Thyroid gland (tissue), 4 donors: ENCODE data around the gene HSPA2. TPM values are rescaled to one million over a fixed set of nuclear protein-coding genes. Genes with fewer than 3 reads are reported as not detected.
A peak's percentile ranks its signal among the peaks of the same experiment; 100 is the strongest.
"Not testable (repeated sequence)": the region's sequence is repeated elsewhere in the genome, so short reads cannot be mapped to it uniquely, and the experiment has no call there.

Experiments
- DNase-seq, 2 donors: peaks; one replicate each; pipeline ENCODE4 v3.0.0-alpha.2; 2019
- H3K27ac ChIP-seq, 3 donors: fragments of 200-600 bp; sonication (generic); 1 replicate in 2 of 3; 2 replicates in 1 of 3; pipeline ENCODE4 v1.5.1; 2016 to 2019; ENCODE audit warnings: mild to moderate bottlenecking in 1 of 3, moderate library complexity in 1 of 3
- H3K27me3 ChIP-seq: fragments of 200-600 bp; sonication (generic); one replicate; pipeline ENCODE4 v1.5.1; 2019
- H3K36me3 ChIP-seq, 2 donors: fragments of 200-600 bp; sonication (generic); one replicate each; pipeline ENCODE4 v1.5.1; 2016 to 2019
- H3K4me1 ChIP-seq, 2 donors: fragments of 200-600 bp; sonication (generic); one replicate each; pipeline ENCODE4 v1.5.1; 2017 to 2019
- H3K4me3 ChIP-seq, 3 donors: fragments of 200-600 bp; sonication (generic); replicated peaks in 1 of 3; 1 replicate in 2 of 3; 2 replicates in 1 of 3; pipeline ENCODE4 v1.5.1; 2016; ENCODE audit warnings: mild to moderate bottlenecking in 1 of 3
- H3K9me3 ChIP-seq: fragments of 200-600 bp; sonication (generic); one replicate; pipeline ENCODE4 v1.5.1; 2017
- POLR2A ChIP-seq, 2 donors: fragments of 450-650 bp; IDR thresholded peaks; one replicate each; pipeline ENCODE4 v1.6.1; 2017; ENCODE audit warnings: antibody characterized with exemption in 2 of 2, mild to moderate bottlenecking in 2 of 2, moderate library complexity in 1 of 2
- WGBS, 2 donors: methylation state at CpG; one replicate each; pipeline ENCODE4 v1.1.5; 2017; 5-methylcytosine and 5-hydroxymethylcytosine counted together
- intact Hi-C: fragments of 100-400 bp; cut with DNase I; formaldehyde crosslinking; loops from one replicate; pipeline ENCODE4 v1.15.1; 2023
- total RNA-seq, 4 donors: library from RNA; depleted of rRNA; stranded (reverse); fragments of >200 nt; gene quantifications; one replicate each; pipeline ENCODE4 v1.2.3, GENCODE V29; 2016
- TF ChIP-seq, protein P1 (sequence below), 6 experiments: fragments of 200-600 bp in 3 of 6; fragments of 450-650 bp in 3 of 6; sonication (generic) in 3 of 6; IDR thresholded peaks; one replicate each; pipeline ENCODE4 v1.5.1; 2016 to 2019; ENCODE audit warnings: antibody characterized with exemption in 6 of 6, mild to moderate bottlenecking in 2 of 6, inconsistent platforms in 1 of 6, moderate library complexity in 1 of 6

The HSPA2 gene
- total RNA-seq, 4 donors from 2014 or later = 6.0 to 11.0 (median 8.4) TPM

DNA sequence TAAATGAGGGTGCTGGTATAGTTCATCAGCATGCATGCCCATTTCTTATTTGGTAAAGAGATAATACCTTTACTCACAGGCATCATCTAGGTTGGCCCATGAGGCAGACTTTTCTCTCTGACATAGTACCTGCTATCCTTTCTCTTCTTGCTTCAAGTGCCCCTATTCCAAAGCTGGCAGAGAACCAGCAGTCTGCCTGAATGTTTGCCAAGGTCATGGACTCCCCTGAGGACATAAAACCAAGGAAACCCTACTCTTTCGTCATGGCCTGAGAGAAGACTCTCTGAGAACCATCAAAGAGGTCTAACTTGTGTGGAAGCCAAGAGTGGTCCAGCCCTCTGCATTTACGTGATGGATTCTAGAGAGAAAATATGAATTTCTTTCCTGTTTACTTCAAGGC, 21.1 kb downstream of the HSPA2 start:
- Histone ChIP-seq H3K9me3 (no peaks in the 10 kb centered on the region), H3K27me3 (no peaks in the 10 kb centered on the region), H3K4me3 (no peak overlapping the region), H3K27ac (no peak overlapping the region), H3K36me3 (no peaks in the 10 kb centered on the region), H3K4me1 (peaks cover 0 to 3% of the 10 kb centered on the region in 2 donors)
- DNase-seq = peak; percentile 60 to 68
- intact Hi-C loops = no loop called here
- WGBS, 2 donors = 30 to 64% methylated on average over 2 of the region's 2 CpGs
- TF ChIP-seq POLR2A (IDR thresholded peaks at IDR 0.05) = no peak
- TF ChIP-seq, protein P1, sequence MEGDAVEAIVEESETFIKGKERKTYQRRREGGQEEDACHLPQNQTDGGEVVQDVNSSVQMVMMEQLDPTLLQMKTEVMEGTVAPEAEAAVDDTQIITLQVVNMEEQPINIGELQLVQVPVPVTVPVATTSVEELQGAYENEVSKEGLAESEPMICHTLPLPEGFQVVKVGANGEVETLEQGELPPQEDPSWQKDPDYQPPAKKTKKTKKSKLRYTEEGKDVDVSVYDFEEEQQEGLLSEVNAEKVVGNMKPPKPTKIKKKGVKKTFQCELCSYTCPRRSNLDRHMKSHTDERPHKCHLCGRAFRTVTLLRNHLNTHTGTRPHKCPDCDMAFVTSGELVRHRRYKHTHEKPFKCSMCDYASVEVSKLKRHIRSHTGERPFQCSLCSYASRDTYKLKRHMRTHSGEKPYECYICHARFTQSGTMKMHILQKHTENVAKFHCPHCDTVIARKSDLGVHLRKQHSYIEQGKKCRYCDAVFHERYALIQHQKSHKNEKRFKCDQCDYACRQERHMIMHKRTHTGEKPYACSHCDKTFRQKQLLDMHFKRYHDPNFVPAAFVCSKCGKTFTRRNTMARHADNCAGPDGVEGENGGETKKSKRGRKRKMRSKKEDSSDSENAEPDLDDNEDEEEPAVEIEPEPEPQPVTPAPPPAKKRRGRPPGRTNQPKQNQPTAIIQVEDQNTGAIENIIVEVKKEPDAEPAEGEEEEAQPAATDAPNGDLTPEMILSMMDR (IDR thresholded peaks at IDR 0.05) = no peak

DNA sequence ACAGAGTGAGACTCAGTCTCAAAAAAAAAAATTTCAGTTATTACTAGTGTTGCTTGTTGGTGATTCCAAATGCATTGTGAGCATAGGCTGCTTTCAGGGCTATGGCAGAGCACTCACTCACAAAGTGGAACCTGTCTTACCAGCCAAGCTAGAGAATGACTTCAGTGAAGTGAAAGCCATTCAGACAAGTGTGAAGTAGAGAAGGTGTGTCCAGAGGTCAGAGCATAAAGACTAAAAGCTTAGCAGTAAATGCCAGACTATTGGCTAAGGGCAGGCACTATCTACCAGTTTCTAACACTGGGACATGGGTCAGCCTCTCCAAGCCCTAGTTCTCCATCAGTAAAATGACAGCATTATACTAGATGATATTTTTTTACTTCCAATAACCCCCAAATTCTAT, 21.9 kb downstream of the HSPA2 start:
- Histone ChIP-seq H3K4me1 (peaks cover 0 to 6% of the 10 kb centered on the region in 2 donors), H3K36me3 (no peaks in the 10 kb centered on the region), H3K27me3 (no peaks in the 10 kb centered on the region), H3K9me3 (no peaks in the 10 kb centered on the region), H3K4me3 (no peak overlapping the region), H3K27ac (no peak overlapping the region)
- TF ChIP-seq POLR2A (IDR thresholded peaks at IDR 0.05) = no peak
- TF ChIP-seq, protein P1 (IDR thresholded peaks at IDR 0.05) = no peak
- DNase-seq = no peak
- intact Hi-C loops = no loop called here

DNA sequence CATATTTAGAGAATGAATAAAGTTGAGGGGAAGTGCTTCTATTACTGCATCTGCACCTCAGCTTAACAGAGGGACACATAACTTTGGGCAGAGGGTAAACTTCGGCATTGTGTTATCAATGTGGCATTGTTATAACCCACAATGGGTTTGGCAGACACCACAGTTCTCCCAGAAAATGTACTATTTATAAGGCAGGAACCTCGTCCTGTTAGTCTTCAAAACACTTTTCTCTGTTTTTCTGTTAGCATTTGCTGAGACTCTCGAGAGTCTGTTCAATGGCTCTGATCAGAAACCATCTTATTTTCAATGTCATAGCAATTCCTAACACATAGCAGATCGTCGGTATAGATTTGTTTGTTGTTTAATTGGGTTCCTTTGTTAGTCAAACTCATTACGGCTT, 23.2 kb downstream of the HSPA2 start:
- TF ChIP-seq, protein P1 (IDR thresholded peaks at IDR 0.05) = no peak
- TF ChIP-seq POLR2A (IDR thresholded peaks at IDR 0.05) = no peak
- no peaks in the 10 kb centered on the region for H3K27me3 ChIP-seq
- H3K27ac ChIP-seq = no peak overlapping the region
- intact Hi-C loops = no loop called here
- H3K9me3 ChIP-seq = no peaks in the 10 kb centered on the region
- H3K4me1 ChIP-seq = peaks cover 0 to 9% of the 10 kb centered on the region in 2 donors
- WGBS, 2 donors = 81 to 90% methylated on average over 6 of the region's 6 CpGs
- no peak for DNase-seq
- no peak overlapping the region for H3K4me3 ChIP-seq
- no peaks in the 10 kb centered on the region for H3K36me3 ChIP-seq

DNA sequence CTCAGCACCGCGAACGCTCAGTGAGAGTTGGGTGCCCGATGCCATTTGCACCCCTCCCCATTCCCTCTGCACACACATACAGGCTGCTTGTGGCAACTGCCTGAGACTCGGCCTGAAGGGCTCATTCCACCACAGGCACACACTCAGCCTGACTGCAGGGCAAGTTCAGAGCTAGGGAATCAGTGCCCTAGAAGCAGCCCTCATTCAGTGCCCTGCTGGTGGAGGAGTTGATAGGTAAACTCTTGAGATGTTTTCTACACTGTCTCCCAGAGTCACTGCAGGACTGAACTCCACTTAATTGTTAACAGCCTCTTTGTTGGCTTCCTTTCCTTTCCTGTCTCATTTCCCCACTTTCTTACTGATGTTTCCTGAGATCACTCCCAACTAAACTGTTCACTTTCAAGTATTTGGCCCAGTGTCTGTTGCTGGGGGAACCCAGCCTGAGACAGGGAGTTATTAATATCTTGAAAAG, 26.1 kb downstream of the HSPA2 start:
- no peaks in the 10 kb centered on the region for H3K27me3 ChIP-seq
- H3K27ac ChIP-seq = no peak overlapping the region

DNA sequence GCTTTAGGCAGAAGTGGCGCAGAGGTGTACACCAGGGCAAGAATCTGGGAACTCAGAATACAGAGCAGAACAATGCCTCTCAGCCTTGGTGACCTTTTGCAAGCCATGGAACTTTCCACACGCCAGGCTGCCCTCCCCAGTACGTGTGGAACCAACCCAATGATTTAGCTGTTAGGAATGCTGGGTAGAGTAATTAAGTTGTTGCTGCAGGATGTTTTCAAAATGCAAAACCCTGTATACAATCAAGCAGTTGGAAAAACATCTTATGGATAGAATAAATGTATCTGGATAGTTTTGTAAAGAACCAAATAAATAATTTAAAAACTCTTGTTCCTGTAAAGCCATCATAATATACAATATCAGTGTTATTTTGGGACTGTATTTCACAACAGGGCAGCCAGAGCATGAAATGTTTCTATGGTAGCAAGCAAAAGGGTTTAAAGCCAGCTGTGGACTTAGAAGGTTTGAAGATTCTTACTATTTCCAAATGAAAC, 28.6 kb downstream of the HSPA2 start:
- TF ChIP-seq, protein P1 (IDR thresholded peaks at IDR 0.05) = no peak
- no peak for TF ChIP-seq POLR2A (IDR thresholded peaks at IDR 0.05)
- Histone ChIP-seq H3K27ac (peak overlapping the region in 2 of 3 donors; percentile 30 to 46), H3K9me3 (no peaks in the 10 kb centered on the region), H3K27me3 (no peaks in the 10 kb centered on the region), H3K4me1 (peaks cover 0 to 20% of the 10 kb centered on the region in 2 donors), H3K4me3 (no peak overlapping the region), H3K36me3 (no peaks in the 10 kb centered on the region)
- intact Hi-C loops = no loop called here
- WGBS, 2 donors = 59 to 67% methylated on average over 3 of the region's 3 CpGs
- peak; percentile 40 to 41 for DNase-seq

More for the DNA sequence above, 26.1 kb downstream of the HSPA2 start:
- intact Hi-C loops = no loop called here
- H3K36me3 ChIP-seq = no peaks in the 10 kb centered on the region
- no peaks in the 10 kb centered on the region for H3K9me3 ChIP-seq
- WGBS, 2 donors = 58 to 79% methylated on average over 5 of the region's 5 CpGs
- H3K4me1 ChIP-seq = peaks cover 0 to 20% of the 10 kb centered on the region in 2 donors
- DNase-seq = no peak
- no peak for TF ChIP-seq POLR2A (IDR thresholded peaks at IDR 0.05)
- no peak overlapping the region for H3K4me3 ChIP-seq

DNA sequence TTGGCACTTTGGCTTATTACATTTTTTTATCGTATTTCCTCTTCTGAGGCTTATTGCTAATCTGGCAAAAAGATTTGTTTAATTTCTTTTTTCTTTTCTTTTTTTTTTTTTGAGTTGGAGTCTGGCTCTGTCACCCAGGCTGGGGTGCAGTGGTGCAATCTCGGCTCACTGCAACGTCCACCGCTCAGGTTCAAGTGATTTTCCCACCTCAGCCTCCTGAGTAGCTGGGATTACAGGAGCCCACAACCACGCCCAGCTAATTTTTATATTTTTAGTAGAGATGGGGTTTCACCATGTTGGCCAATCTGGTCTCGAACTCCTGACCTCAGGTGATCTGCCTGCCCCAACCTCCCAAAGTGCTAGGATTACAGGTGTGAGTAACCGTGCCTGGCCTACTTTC, 29.1 kb downstream of the HSPA2 start:
- intact Hi-C loops, DNase-seq, H3K4me3 ChIP-seq, H3K27me3 ChIP-seq, H3K36me3 ChIP-seq, H3K9me3 ChIP-seq: not testable (repeated sequence)
- Histone ChIP-seq H3K4me1 (peaks cover 0 to 20% of the 10 kb centered on the region in 2 donors), H3K27ac (peak overlapping the region in 2 of 3 donors; percentile 30 to 46)
- 85 to 87% methylated on average over 7 of the region's 7 CpGs for WGBS, 2 donors
